AG20443 (cell line): ENCODE results near the gene LEMD1.
"Not testable (repeated sequence)": the region's sequence is repeated elsewhere in the genome, so short reads cannot be mapped to it uniquely, and the experiment has no call there.

Experiments used
- DNase-seq: peaks from one replicate; pipeline ENCODE4 v3.0.0; 2012; ENCODE audit warnings: low spot score, mixed read lengths

LEMD1 gene

DNA sequence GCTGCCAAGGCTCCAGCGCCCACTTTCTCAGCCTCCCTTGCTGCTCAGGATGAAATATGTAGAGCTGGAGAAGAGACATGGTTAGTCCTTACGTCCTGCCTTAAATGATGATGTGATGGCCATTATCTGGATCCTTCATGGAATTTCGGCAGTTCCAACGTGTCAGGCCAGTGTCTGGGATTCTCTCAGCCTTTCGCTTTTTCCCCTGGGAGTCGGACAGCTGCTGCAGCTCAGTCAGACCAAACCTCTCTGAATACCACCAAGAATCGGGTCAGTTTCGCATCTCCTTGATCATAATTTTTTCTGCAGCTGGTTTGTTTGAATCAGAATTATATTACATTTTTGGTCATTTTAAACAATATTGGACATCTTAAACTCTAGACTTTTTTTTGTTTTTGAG lies 42.8 kb downstream of the LEMD1 start:
- no peak for DNase-seq

DNA sequence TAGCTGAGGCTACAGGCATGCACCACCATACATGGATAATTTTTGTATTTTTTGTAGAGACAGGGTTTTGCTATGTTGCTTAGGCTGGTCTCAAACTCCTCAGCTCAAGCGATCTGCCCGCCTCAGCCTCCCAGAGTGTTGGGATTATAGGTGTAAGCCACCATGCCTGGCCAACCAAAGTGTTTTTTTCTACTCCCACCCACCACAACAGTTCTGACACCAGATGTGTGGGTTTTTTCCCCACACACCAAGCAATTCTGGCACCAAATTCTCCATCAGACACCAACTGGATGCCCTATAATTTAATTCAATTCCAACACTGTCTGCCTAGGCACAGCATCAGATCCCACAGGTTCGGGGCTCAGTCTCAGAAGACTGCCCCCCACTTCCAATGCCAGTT lies 44.5 kb downstream of the LEMD1 start:
- DNase-seq: no peak

DNA sequence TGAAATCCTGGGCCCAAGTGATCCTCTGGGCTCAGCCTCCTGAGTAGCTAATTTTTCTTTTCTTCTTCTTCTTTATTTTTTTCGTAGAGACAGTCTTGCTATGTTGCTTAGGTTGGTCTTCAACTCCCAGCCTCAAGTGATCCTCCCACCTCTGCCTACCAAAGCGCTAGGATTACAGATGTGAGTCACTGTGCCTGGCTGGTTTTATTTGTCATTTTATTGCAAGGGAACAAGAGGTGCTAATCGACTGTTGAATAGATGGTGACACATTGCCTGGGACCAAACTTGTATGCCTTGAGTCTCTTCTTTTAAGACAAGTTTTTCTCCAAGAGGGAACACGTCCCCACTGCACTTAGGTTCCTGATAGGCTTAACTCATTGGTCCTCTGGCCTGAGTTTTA lies 45.1 kb downstream of the LEMD1 start:
- DNase-seq: no peak

DNA sequence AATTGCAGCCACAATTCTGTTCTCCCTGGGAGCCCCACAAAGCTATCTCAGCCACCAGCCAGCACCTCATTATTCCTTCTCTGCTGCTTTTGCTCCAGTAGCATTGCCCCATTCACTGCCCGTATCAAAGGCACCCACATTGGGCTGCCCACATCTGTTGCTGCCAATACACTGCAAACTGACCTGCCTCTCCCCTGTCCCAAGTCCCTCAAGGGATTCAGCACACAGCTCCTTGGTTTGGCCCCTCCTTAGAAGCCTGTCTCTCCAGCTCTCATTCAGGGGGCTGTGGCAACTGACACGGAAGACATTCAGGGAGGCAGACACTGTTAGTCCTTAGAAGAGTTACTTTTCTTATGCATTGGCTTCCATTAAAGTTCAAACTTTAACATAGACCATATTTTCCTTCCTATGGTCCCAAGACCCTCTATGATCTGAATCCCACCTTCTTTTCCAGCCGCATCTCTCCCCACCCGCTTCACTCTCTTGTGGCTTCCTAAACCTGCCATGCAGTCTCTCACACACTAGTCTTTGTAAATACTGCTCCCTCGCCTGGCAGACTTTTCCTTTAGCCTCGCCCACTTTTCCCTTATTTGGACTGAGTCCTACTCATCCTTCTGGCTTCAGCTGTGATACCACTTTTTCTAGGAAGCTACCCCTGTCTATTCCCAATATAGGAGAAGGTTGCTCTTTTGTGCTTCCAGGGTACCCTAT lies 45.9 kb downstream of the LEMD1 start:
- DNase-seq: peak; percentile 85

DNA sequence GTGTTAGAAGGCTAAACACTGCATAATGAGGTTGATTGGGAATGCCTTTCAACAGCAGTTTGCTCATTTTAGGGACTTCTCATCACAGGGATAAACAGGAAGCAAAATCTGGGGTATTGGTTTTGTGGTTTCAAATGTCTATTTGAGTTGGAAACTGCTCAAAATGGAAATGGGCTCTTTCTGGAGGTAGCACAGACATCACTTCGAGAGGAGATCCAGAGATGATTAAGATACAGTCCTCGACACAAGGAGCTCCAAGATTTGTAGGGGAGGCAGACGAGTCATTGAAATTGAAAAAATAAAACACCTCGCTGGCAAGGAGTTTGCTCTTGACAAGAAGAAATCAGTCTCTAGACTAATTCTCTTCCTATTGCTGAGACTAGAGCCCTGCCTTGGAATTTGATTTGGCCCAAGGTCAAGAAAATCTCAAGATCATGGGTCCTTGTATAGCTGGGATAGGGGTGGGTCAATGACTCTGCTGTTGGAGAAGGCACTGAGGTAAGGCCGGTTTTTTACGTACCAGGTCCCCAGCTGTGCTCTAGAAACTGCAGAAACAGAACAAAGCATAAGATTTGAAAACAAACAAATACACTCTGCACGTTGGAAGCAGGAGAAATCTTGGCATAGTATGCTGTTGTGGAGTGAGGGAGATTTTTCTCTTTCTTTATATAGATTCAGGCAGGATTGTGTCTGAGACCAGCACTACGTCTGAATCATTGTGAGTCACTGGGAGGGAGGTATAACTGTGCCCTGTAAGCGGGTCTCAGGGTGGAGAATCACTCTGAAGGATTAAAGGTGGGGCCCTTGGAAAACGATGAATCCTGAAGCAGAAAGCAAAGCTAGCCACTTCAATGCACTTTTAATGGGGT lies 47.4 kb downstream of the LEMD1 start:
- peak; percentile 37 for DNase-seq

DNA sequence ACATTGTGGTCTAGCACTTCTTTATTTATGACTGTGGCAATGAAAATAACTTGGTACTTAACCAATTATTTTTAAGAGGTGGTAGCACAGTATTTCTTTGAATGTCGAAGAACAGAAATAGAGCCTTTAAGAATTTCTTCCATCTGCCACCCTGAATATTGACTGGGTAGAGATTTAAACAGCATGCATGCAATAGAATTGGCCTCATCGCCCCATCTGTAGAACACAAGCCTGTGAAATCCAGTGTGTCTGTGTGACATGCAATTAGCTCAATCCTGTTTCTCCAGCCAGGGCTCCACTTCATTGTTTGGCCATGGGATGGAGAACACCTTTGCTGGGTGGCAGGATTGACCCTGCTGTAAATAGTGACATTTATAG lies 48.1 kb downstream of the LEMD1 start:
- no peak for DNase-seq

DNA sequence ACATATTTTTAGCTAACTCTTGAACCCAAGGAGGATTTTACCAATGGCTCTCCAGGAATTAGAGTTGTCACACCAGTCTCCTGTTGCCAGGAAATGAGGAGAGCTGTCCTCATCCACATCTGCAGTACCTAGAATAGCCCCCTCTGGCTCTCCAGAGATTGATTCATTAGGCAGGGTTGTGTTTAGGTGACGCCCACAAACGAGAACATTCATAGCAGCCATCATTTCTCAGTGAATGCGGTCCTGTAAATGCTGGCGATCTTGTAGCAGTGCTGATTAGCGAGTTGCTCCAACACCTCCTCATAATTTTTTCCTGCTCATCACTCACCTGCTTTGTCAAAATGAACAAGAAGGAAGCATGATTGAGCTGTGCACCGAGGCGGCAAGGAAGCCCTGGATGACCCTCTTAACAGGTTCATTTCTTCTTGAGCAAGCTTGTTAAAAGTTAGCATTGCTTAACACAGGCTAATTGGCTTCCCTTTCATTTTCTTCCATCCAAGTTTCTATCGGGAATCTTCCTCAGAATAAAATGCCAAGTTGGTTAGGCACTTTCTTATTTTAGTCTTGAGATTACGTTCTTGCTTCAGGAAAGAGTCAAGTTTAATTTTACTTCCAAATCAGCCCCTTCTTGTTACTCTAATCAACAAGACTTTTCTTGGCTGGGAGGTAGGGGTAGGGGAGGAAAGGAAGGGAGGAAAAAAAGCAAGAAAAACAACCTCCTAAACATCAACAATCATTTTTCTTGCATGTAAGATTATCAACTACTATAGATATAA lies 48.6 kb downstream of the LEMD1 start:
- DNase-seq: no peak

DNA sequence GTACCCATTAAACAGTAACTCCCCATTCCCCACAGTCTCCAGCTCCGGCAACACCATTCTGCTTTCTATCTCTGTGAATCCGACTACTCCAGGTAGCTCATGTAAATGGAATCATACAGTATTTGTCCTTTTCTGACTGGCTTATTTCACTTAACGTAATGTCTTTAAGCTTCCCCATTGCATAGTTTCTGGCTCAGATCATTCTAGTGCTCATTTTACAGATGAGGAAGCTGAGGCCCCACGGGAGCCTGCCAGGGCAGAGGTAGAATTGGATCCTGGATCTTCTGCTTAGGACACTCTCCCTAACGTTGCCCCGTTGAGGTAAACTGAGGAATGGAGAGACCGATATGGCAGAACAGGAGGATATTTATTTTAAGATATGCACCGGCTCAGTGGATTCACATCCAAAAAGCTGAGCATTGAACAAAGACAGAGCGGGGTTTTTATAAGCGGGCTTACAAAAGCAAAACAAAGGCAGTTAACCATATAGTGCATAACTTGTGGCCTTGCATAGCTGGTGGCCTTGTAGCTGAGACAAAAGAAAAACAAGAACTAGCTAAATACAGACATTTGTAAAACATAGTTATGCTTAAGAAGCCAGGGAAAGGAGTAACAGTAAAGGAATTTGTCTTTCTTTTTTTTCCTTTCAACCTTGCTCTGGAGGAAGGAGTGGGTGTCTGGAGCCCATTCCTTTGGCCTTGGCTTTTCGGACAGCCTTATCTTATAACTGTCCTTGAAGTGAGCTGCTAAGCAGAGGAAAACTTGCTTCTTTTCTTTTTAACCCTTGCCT lies 49.8 kb downstream of the LEMD1 start:
- DNase-seq: no peak

DNA sequence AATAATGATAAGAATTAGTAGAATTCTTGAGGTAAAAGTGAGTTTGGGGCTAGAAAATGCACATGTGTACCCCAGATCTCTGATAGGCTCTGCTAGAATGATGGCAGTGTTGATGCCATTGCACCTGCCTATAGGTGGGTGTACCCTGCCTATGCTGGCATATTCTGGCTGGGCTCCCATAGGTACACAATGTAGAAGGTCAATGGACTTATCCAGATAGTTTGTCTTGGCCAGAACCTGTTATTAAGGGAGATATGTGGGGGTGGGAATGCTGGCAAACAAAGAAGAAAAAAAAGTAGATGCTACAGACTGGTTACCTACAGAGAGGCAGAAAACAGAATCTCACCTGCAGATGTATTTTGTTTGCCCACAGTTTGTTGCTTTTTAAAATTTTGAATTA lies 51.1 kb downstream of the LEMD1 start:
- no peak for DNase-seq

DNA sequence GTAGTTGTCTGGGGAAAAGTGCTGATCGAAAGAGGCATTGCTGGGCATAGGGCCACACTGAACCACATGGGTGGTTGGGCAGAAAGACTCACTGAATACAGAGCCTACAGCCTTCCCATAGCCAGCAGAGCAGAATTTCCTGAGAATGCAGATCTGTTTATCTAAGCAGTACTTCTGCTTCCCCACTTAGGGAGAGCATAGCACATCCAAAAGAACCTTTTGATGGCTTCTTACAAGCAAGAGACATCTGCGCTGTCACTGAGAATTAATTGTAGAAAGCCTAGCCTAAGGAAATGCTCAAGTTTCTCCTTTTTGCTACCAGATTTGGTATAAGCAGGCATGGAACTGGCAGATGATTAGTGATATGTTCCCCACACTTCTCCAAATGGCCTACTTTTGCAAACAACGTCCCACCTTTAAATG lies 52.1 kb downstream of the LEMD1 start:
- DNase-seq: no peak

DNA sequence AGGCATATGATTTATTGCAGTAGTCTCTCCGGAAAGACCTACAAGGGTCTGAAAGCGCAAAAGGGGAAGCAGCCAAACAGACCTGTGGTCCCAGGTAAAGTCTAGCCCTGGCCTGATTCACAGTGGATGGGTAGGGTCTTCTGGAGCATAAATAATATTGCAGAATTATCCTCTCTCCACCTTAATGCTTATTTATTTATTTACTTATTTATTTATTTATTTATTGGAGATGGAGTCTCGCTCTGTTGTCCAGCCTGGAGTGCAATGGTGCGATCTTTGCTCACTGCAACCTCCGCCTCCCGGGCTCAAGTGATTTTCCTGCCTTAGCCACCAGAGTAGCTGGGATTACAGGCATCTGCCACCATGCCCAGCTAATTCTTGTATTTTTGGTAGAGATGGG lies 53.4 kb downstream of the LEMD1 start:
- no peak for DNase-seq

DNA sequence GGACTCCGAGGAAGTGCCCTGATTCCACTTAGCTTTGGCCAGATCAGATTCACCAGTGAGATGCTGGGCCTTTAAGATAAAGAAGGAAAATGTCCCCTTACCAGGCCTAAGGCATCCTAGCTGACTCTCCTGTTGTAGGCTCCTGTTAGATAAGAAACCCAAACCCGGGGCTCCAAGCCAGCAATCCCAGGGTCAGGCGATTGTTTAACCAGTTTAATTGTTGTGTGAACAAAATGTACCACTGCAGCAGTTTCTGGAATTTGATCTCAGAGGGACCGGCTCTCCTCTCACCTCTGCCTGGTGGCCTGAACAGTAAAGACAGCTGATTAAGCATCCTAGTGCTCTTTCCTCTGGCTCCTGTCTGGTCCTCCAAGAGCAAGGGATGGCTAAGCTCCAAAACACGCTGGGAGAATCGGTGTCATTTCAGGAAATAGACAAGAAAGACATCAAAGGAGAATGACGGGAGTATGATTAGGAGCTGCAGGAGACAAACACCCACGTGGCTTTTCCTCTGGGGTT lies 55.9 kb downstream of the LEMD1 start:
- no peak for DNase-seq

DNA sequence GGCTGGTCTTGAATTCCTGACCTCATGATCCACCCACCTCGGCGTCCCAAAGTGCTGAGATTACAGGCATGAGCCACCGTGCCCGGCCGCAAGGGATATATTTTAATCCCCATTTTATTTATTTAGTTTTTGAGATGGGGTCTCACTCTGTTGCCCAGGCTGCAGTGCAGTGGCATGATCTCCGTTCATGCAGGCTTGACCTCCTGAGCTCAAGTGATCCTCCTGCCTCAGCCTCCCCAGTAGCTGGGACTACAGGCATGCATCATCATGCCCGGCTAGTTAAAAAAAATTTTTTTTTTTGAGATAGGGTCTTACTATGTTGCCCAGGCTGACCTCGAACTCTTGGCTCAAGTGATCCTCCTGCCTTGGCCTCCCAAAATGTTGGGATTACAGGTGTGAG lies 56.8 kb downstream of the LEMD1 start:
- DNase-seq: not testable (repeated sequence)

DNA sequence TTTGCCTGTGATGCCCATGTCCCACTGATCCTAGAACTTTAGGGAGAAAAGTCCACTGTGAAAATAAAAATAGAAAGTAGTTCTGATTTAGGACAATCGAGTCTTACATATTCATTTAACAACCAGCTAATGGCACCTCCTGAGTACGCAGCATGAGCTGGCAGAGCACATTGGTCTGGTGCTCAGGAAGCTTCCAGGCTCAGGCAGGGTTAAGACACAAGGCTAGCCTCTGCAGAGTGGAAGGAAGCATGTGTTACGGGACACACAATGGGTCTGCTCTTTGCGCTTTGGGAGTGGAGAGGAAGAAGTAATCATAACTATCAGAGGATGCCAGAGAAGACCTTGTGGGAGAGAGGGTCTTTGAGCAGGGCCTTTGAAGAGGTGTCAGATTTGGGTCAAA lies 61.0 kb downstream of the LEMD1 start:
- DNase-seq: no peak

DNA sequence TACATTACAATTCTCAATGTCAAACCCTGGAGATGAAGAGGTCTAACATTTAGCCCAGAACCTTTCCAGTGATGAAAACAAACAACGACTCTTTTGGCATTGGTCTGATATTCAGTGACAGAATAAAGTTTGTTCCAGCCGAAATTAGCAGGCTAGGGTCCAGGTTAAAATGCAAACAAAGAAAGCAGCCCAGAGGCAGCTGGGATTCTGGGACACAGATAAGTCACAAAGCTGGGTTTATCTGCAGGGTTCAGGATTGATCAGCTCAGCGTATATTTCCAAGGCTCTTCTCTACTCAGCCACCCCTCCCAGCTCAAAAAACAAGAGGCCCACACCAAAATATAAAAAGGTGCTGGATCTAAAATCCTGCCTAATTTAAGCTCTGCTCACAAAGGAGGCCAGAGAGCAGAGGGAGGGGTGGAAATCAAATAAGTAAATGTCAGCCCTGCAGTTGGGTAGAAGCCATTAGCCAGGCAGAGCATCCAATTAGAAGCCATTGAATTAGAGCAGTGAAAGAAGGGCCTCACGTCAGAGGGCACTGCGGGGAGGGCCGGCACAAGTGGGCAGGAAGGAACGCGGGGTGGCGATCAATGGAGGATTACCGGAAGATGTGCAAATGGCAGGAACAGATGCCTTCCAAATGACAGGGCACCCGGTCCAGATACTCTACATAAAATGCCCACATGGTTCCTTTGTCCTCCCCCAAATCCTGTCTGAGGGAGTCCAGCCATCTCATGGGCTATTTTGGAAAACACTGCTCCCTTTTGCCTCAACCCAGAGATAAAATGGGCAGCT lies 61.9 kb downstream of the LEMD1 start:
- DNase-seq: no peak

DNA sequence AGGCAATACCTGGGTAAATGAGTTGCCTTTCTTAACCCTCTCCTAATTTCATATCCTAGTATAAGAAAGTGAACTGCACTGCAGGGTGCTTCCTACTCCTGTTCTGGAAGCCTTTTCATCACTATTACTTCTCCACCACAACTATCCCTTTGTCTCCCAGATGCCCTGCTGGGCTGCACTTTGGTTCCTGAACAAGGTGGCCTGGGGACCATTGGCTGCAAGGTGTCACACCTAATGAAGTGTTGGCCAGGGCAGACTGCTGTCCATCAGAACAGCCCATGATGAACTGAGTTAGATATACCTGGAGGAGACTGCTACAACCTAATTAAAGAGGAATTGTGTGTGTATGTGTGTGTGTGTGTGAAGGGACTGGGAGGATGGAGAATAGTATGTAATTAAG lies 63.3 kb downstream of the LEMD1 start:
- DNase-seq: no peak

DNA sequence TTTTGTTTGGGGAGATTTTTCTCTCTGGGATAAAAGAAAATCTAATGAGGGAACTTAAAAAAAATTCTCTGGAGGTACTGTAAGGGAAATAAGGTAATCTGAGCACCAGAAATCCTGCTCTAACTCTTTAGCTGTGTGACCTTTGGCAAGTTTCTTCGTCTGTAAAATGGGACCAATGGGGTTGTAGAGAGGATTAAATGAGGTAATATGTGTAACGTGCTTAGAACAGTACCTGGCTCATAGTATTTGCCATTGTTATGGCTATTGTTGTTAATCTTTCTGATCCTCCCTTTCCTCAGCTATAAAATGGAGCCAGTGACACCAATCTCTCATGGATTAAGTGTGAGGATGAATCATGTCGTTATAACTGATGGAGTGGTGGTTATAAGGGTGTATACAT lies 64.3 kb downstream of the LEMD1 start:
- DNase-seq: no peak

DNA sequence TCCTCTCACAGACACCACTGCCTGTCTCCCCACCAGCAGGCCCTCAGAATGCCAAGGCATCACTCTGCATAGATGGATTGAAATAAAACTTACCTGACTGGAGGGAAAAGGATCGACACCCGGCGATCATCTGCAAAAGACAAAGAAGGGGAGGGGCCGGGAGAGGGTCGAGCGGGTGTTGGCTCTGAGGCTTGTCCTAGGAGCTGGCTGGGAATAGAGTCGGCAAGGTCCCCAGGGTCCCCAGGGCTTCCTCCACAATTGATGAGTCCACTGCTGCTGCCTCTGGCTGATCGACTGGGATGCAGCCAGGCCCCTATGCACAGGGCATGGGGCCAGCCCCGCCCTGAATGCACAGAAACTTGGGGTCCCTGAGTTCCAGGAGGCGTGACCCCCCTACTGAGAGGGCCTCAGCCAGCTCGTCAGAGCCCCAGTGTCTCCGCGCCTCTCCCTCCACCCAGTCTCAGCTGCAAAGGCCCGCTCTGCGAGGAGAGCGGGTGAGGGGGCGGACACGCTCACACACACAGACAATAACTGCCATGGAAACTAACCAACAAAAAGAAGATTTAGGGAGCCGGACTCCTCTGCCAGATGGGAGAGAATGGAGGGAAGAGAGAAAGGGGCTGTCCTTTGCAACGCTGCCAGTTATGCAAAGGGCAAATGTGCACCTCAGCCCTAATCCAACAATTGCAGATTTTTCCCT lies 65.3 kb downstream of the LEMD1 start, which contains the start of gene KLHDC8A:
TSS of gene KLHDC8A (minus strand) at position 483 of the 700 bp plus-strand sequence. CDS start 13,318 bp downstream, outside the sequence.
- no peak for DNase-seq

DNA sequence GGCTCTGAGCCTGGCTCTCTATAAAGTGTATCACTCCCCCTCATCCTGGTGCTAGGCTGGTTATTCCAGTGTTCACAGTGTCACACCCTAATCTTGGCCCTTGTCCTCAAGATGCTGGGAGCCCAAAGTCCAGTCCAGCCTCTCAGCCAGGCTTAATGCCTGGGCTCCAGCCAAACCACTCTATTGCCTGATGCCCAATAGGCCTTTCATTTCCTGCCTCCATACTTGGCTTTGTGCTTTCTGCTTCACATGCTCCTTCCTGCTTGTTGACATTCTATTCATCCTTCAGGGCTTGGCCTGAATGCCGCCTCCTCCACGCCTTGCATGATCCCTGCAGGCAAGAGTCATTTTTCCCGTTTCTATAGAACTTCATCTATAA lies 66.8 kb downstream of the LEMD1 start:
- DNase-seq: no peak
